Uterus (tissue), 2 donors: ENCODE measurements around the gene FUT1.

Source experiments
- CTCF ChIP-seq, 4 experiments: fragments of 200-600 bp in 2 of 4; fragments of 450-650 bp in 2 of 4; sonication (generic) in 2 of 4; IDR thresholded peaks; one replicate each; pipeline ENCODE4 v1.5.1; 2016 to 2019; ENCODE audit warnings: antibody characterized with exemption in 4 of 4, mild to moderate bottlenecking in 2 of 4, moderate library complexity in 1 of 4
- POLR2A ChIP-seq, 2 donors: fragments of 450-650 bp; IDR thresholded peaks; one replicate each; pipeline ENCODE4 v1.6.1; 2016; ENCODE audit warnings: antibody characterized with exemption in 2 of 2, mild to moderate bottlenecking in 1 of 2, moderate library complexity in 1 of 2

DNA sequence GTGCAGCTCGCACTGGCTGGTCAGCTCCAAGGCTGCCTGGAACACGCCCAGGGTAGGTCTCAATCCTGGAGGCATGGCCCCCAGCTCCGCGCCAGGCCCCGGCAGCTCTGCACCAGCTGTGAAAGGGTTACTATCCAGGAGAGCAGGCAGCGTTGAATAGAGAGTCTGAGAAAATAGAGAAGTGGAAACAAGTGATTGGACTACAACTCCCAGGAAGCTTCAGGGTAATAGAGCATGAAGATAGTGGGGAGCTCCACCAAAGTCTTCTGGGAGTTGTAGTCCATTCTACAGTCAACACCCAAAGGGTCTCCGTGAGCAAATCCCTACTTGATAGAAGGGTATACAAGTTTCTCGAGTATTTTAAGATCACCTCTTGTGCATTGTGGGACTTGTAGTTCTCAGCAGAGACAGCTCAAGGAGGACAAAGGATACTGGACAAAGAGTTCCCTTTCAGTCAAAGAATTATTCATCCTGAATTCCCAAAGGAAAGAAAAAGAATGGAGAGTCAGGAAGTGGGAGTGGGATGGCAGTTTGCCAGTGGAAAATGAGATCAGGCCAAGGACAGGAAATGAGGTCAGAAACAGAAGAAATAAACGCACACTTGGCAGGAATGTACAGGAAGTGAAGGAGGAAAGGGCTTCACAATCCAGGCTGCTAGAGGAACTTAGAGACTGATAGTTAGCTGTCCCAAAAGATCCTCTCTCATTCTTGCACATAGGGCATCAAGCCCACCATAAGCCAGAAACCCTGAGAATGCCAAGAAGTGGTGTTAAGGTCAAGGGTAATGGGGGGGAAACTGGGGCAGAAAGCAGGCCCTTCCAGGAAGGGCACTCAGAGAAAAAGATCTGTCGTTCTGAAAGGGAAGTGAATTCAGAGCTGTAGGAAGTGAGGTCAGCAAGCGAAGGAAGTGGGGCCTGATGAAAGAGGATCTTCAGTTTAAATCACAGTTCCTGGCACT is 27.4 kb downstream of the FUT1 start:
- TF ChIP-seq CTCF (IDR thresholded peaks at IDR 0.05) (no peak), POLR2A (IDR thresholded peaks at IDR 0.05) (no peak)
